ENCODE measurements around the gene CD247. TPM values are rescaled to one million over a fixed set of nuclear protein-coding genes. Genes with fewer than 3 reads are reported as not detected.

The CD247 gene
- total and polyA plus RNA-seq, 9 of the 15 experiments (the other 6 are each of a cell fraction or from before 2014, with no cell fraction given) = 0.08 to 0.42 (median 0.28) TPM; not detected in 5

DNA sequence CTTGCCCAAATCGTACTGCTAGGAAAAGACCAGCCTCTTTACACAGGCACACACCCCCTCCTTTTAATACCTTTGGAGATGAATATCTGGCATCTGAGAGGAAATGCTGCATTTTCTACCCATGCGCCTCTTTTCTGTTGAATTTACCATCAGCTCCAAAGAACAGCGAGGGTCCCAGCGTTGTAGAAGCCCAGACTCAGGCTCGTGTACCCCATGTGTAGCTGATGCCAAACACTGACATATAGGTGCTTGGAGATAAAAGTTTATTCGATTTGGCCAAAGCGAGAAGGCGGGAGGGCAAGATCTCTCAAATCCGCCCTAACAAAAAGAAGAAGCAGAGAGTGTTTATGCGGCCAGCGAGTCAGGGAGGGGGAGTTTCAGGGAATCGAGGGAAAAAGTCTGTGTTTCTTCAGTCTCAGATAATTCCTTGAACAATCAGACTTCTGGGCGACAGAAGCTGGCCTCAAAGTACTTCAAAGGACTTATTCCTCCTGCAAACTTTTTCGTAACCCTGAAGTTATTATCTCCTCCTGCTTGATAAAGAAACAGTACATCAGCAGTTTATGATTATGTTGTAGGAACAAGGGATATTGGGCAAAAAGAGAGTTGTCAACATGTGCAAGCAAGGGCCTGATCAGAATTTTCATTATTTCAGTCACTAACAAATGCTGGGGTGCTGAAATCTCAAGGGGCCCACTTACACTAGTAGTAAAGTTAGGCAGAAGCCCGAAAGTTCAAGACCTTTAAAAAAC lies 35.9 kb upstream of the CD247 start (continued):
- TF ChIP-seq, protein P1, sequence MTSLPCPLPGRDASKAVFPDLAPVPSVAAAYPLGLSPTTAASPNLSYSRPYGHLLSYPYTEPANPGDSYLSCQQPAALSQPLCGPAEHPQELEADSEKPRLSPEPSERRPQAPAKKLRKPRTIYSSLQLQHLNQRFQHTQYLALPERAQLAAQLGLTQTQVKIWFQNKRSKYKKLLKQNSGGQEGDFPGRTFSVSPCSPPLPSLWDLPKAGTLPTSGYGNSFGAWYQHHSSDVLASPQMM (CRISPR knock-in tag; IDR thresholded peaks at IDR 0.05) = no peak
- TF ChIP-seq RBM17 (IDR thresholded peaks at IDR 0.05; ENCODE audit: borderline replicate concordance, low read depth, low read length) (no peak), ZFP1 (CRISPR knock-in tag; IDR thresholded peaks at IDR 0.05) (no peak), PPARD (CRISPR knock-in tag; IDR thresholded peaks at IDR 0.05) (no peak), ZNF445 (CRISPR knock-in tag; IDR thresholded peaks at IDR 0.05; ENCODE audit: low read depth) (no peak), TEAD4 (IDR thresholded peaks at IDR 0.05; ENCODE audit: low read length) (peak; percentile 47; the same call in 1 of the 2 replicates), TEAD4 (CRISPR knock-in tag; IDR thresholded peaks at IDR 0.05; ENCODE audit: borderline replicate concordance) (no peak), ZNF561 (CRISPR knock-in tag; conservative IDR thresholded peaks at IDR 0.05) (no peak), ZNF707 (CRISPR knock-in tag; conservative IDR thresholded peaks at IDR 0.05) (no peak), ID3 (CRISPR knock-in tag; IDR thresholded peaks at IDR 0.05) (no peak), ID3 (tag; IDR thresholded peaks at IDR 0.05) (no peak), NR4A1 (CRISPR knock-in tag; IDR thresholded peaks at IDR 0.05) (no peak), NR4A1 (tag; IDR thresholded peaks at IDR 0.05) (no peak), PTRF (tag; IDR thresholded peaks at IDR 0.05) (no peak), ZNF354B (CRISPR knock-in tag; IDR thresholded peaks at IDR 0.05) (no peak), CBX5 (IDR thresholded peaks at IDR 0.05; ENCODE audit: borderline replicate concordance, low read depth) (no peak), ZBED1 (IDR thresholded peaks at IDR 0.05) (no peak; the same call in 1 of the 2 replicates), PTTG1 (tag; IDR thresholded peaks at IDR 0.05; ENCODE audit: low read depth) (no peak), ILK (tag; IDR thresholded peaks at IDR 0.05; ENCODE audit: borderline replicate concordance, low read depth) (no peak), PCBP1 (IDR thresholded peaks at IDR 0.05; ENCODE audit: low read depth, low read length, poor library complexity, severe bottlenecking) (no peak), FOXA3 (CRISPR knock-in tag; conservative IDR thresholded peaks at IDR 0.05 in 1 of 2, IDR thresholded peaks at IDR 0.05 in 1 of 2) (no peak; a peak in 1 of 4 replicates), RFX5 (IDR thresholded peaks at IDR 0.05; ENCODE audit: low read depth, low read length) (no peak), RBM34 (IDR thresholded peaks at IDR 0.05; ENCODE audit: borderline replicate concordance, insufficient read depth, low read length) (no peak)
- TF ChIP-seq, protein P2, sequence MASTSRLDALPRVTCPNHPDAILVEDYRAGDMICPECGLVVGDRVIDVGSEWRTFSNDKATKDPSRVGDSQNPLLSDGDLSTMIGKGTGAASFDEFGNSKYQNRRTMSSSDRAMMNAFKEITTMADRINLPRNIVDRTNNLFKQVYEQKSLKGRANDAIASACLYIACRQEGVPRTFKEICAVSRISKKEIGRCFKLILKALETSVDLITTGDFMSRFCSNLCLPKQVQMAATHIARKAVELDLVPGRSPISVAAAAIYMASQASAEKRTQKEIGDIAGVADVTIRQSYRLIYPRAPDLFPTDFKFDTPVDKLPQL (IDR thresholded peaks at IDR 0.05; ENCODE audit: extremely low read depth, insufficient read length) = peak; percentile 92
- TF ChIP-seq, protein P3, sequence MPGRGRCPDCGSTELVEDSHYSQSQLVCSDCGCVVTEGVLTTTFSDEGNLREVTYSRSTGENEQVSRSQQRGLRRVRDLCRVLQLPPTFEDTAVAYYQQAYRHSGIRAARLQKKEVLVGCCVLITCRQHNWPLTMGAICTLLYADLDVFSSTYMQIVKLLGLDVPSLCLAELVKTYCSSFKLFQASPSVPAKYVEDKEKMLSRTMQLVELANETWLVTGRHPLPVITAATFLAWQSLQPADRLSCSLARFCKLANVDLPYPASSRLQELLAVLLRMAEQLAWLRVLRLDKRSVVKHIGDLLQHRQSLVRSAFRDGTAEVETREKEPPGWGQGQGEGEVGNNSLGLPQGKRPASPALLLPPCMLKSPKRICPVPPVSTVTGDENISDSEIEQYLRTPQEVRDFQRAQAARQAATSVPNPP (IDR thresholded peaks at IDR 0.05; ENCODE audit: borderline replicate concordance, insufficient read depth, insufficient read length) = no peak
